ENCODE measurements around the gene SLC22A1.

DNA sequence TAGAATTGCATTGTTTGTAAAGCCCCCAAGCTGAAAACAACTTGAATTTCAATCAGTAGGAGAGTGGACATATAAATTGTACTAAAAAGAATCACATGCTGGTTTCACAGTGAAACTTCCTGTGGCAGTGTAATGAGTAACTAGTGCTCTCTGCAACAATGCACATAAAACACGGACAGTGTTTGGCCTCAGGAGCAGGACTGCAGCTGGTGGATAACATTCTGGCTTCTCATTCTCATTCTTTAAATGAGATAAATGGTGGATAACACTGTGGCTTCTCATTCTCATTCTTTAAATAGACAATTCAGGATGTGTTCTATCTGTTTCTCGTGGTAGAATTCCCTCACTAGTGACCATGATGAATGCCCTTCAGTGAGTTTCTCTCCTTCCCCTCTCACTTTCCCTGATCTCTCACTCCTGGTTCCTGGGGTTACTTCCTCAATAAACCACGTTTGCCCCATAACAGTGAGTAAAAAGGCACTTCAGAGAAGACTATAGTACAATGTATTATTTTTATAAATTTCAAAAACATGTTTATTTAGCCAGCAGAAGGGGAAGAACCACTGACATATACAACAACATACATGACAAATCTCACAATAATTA lies 77.1 kb downstream of the SLC22A1 start:
- TF ChIP-seq, protein P1, sequence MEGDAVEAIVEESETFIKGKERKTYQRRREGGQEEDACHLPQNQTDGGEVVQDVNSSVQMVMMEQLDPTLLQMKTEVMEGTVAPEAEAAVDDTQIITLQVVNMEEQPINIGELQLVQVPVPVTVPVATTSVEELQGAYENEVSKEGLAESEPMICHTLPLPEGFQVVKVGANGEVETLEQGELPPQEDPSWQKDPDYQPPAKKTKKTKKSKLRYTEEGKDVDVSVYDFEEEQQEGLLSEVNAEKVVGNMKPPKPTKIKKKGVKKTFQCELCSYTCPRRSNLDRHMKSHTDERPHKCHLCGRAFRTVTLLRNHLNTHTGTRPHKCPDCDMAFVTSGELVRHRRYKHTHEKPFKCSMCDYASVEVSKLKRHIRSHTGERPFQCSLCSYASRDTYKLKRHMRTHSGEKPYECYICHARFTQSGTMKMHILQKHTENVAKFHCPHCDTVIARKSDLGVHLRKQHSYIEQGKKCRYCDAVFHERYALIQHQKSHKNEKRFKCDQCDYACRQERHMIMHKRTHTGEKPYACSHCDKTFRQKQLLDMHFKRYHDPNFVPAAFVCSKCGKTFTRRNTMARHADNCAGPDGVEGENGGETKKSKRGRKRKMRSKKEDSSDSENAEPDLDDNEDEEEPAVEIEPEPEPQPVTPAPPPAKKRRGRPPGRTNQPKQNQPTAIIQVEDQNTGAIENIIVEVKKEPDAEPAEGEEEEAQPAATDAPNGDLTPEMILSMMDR (IDR thresholded peaks at IDR 0.05) = no peak
- no peak for TF ChIP-seq YY1 (IDR thresholded peaks at IDR 0.05; ENCODE audit: low read depth)
- TF ChIP-seq, protein P2, sequence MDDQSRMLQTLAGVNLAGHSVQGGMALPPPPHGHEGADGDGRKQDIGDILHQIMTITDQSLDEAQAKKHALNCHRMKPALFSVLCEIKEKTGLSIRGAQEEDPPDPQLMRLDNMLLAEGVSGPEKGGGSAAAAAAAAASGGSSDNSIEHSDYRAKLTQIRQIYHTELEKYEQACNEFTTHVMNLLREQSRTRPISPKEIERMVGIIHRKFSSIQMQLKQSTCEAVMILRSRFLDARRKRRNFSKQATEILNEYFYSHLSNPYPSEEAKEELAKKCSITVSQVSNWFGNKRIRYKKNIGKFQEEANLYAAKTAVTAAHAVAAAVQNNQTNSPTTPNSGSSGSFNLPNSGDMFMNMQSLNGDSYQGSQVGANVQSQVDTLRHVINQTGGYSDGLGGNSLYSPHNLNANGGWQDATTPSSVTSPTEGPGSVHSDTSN (IDR thresholded peaks at IDR 0.05) = no peak
